ENCODE results near the gene SPATA13. TPM values are rescaled to one million over a fixed set of nuclear protein-coding genes. Genes with fewer than 3 reads are reported as not detected.
"Not testable (repeated sequence)": the region's sequence is repeated elsewhere in the genome, so short reads cannot be mapped to it uniquely, and the experiment has no call there.

The SPATA13 gene
- total RNA-seq, 1 donor from 2014 or later = 11.4 TPM

- no peak for DNase-seq (ENCODE audit: low spot score)
- peaks cover 4% of the 10 kb centered on the region for H3K4me1 Mint-ChIP-seq (ENCODE audit: unreplicated experiment)
- H3K9me3 Mint-ChIP-seq (ENCODE audit: unreplicated experiment) = no peaks in the 10 kb centered on the region
- H3K27ac Mint-ChIP-seq (ENCODE audit: unreplicated experiment) = no peak overlapping the region
- H3K27me3 Mint-ChIP-seq (ENCODE audit: unreplicated experiment) = peaks cover 3% of the 10 kb centered on the region
- H3K4me3 Mint-ChIP-seq (ENCODE audit: unreplicated experiment) = no peak overlapping the region
- TF ChIP-seq, protein P1, sequence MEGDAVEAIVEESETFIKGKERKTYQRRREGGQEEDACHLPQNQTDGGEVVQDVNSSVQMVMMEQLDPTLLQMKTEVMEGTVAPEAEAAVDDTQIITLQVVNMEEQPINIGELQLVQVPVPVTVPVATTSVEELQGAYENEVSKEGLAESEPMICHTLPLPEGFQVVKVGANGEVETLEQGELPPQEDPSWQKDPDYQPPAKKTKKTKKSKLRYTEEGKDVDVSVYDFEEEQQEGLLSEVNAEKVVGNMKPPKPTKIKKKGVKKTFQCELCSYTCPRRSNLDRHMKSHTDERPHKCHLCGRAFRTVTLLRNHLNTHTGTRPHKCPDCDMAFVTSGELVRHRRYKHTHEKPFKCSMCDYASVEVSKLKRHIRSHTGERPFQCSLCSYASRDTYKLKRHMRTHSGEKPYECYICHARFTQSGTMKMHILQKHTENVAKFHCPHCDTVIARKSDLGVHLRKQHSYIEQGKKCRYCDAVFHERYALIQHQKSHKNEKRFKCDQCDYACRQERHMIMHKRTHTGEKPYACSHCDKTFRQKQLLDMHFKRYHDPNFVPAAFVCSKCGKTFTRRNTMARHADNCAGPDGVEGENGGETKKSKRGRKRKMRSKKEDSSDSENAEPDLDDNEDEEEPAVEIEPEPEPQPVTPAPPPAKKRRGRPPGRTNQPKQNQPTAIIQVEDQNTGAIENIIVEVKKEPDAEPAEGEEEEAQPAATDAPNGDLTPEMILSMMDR (IDR thresholded peaks at IDR 0.05; ENCODE audit: unreplicated experiment) = no peak
- H3K36me3 Mint-ChIP-seq (ENCODE audit: low read depth, unreplicated experiment) = no peaks in the 10 kb centered on the region
These were observed 180.1 kb downstream of the SPATA13 start for GRCh38 chr13:24340608-24340955.

GRCh38 chr13:24341439-24341838 lies 180.9 kb downstream of the SPATA13 start:
- H3K9me3 Mint-ChIP-seq (ENCODE audit: unreplicated experiment) = no peaks in the 10 kb centered on the region
- peaks cover 1% of the 10 kb centered on the region for H3K27me3 Mint-ChIP-seq (ENCODE audit: unreplicated experiment)
- H3K4me1 Mint-ChIP-seq (ENCODE audit: unreplicated experiment) = peaks cover 4% of the 10 kb centered on the region
- no peak overlapping the region for H3K4me3 Mint-ChIP-seq (ENCODE audit: unreplicated experiment)
- TF ChIP-seq, protein P1 (IDR thresholded peaks at IDR 0.05; ENCODE audit: unreplicated experiment) = no peak
- no peak for DNase-seq (ENCODE audit: low spot score)
- no peak overlapping the region for H3K27ac Mint-ChIP-seq (ENCODE audit: unreplicated experiment)
- no peaks in the 10 kb centered on the region for H3K36me3 Mint-ChIP-seq (ENCODE audit: low read depth, unreplicated experiment)

DNA sequence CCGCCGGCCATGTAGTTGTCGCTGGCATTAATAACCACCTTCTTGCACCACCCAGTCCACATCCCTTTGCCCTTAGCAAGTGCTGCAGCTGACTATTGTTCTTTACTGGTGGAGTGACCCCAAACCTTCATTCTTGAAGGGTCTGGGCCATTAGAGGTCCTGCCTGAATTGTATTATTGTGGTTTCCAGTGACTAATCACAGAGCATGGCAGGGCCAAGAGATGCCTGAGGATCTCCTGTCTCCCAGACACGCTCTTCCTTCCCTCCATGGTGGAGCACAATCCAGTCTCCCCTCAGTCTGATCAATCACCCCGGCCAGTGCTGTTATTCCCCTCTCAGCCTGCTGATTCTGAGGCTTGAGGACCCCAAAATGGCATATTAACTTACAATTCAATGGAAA lies 187.9 kb downstream of the SPATA13 start:
- TF ChIP-seq, protein P1 (IDR thresholded peaks at IDR 0.05; ENCODE audit: unreplicated experiment) = no peak
- DNase-seq (ENCODE audit: low spot score) = no peak
- Mint-ChIP-seq H3K4me1 (ENCODE audit: unreplicated experiment) (no peaks in the 10 kb centered on the region), H3K36me3 (ENCODE audit: low read depth, unreplicated experiment) (no peaks in the 10 kb centered on the region), H3K27ac (ENCODE audit: unreplicated experiment) (no peak overlapping the region), H3K4me3 (ENCODE audit: unreplicated experiment) (no peak overlapping the region), H3K9me3 (ENCODE audit: unreplicated experiment) (no peaks in the 10 kb centered on the region), H3K27me3 (ENCODE audit: unreplicated experiment) (peaks cover 5% of the 10 kb centered on the region)

DNA sequence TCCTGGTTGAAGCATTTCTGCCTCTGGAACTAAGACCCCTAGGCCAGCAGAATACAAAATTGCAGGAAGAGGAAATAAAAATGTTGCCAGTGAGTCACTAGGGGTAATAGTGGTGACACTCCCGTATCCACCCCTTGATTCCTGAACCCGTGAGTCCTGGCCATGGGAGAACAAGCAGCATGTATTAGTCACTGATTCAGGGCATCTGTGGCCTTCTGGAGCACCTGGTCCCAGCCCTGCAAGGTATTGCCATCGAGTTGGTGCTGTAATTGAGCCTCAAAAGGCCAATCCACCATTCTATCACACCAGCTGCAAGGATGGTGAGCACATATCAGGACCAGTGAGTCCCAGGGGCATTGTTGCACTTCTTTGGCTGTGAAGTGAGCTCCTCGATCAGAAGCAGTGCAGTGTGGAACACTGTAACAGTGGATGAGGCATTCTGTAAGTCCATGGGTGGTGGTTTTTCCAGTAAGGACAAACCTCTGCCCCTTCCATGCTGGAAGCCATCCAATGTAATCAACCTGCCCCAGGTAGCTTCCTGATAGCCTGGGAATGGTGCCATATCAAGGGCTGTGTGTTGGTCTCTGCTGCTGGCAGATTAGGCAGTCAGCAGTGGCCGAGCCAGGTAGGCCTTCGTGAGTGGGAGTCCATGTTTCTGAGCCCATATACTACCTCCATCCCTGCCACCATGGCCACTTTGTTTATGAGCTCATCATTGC lies 188.4 kb downstream of the SPATA13 start:
- no peak for DNase-seq (ENCODE audit: low spot score)
- peaks cover 6% of the 10 kb centered on the region for H3K27me3 Mint-ChIP-seq (ENCODE audit: unreplicated experiment)
- H3K4me3 Mint-ChIP-seq (ENCODE audit: unreplicated experiment) = no peak overlapping the region
- no peak overlapping the region for H3K27ac Mint-ChIP-seq (ENCODE audit: unreplicated experiment)
- no peaks in the 10 kb centered on the region for H3K9me3 Mint-ChIP-seq (ENCODE audit: unreplicated experiment)
- TF ChIP-seq, protein P1 (IDR thresholded peaks at IDR 0.05; ENCODE audit: unreplicated experiment) = no peak
- no peaks in the 10 kb centered on the region for H3K4me1 Mint-ChIP-seq (ENCODE audit: unreplicated experiment)
- H3K36me3 Mint-ChIP-seq (ENCODE audit: low read depth, unreplicated experiment) = no peaks in the 10 kb centered on the region

DNA sequence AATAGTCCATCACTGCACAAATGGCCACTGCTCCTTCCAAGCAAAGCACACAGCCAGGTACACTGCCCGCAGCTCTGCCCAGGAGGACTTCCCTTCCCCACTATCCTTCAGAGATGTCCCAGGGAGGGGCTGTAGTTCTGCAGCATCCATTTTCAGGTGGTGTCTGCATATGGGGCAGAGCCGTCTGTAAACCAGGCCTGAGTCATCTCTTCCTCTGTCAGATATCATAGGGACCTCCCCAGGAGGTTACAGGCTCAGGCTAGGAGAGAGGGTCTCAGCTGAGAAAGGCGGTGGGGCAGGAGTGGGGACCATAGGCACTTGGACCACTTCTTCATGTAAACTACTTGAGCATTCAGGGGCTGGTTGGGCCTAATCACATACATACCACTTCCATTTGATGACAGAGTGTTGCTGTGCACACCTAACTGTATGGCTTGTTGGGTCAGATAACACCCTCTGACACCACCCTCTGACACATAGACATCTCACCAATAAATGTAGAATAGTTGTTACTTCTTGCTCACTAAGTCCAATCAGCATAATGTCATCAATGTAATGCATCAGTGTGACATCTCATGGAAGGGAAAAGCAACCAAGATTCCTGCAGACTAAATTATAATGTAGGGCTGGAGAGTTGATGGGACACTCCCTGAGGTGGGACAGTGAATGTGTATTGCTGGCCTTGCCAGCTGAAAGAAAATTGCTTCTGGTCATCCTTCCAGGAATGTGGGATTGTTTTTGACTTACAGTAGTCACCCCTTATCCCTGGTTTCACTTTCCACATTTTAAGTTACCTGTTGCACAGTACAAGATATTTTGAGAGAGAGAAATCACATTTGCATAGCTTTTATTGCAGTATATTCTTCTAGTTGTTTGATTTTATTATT lies 189.5 kb downstream of the SPATA13 start:
- H3K27ac Mint-ChIP-seq (ENCODE audit: unreplicated experiment); H3K9me3 Mint-ChIP-seq (ENCODE audit: unreplicated experiment); DNase-seq (ENCODE audit: low spot score); H3K4me3 Mint-ChIP-seq (ENCODE audit: unreplicated experiment); H3K36me3 Mint-ChIP-seq (ENCODE audit: low read depth, unreplicated experiment); H3K4me1 Mint-ChIP-seq (ENCODE audit: unreplicated experiment); H3K27me3 Mint-ChIP-seq (ENCODE audit: unreplicated experiment): not testable (repeated sequence)
